K562 (cell line): ENCODE data around the gene SCUBE1. TPM values are rescaled to one million over a fixed set of nuclear protein-coding genes. Genes with fewer than 3 reads are reported as not detected.

Source experiments
- ATAC-seq: fragments of 200-7000 bp; cut with Tn5 transposase; 3 replicates; pipeline ENCODE4 v1.9.1; 2020; ENCODE audit warnings: moderate library complexity
- BruUV-seq: library from RNA; stranded (reverse); fragments of 400-500 nt; replicated peaks from 2 replicates; lab custom pipeline; 2021; lab: Mats Ljungman, UMichigan
- CTCF ChIA-PET: fragments of 300-600 bp; formaldehyde crosslinking; extraction: SDS; loops from one replicate; lab custom pipeline; 2021; ENCODE audit warnings: low intra/inter-chr PET ratio; lab: Yijun Ruan, JAX
- POLR2A ChIA-PET: fragments of 300-600, 350-650 bp; sonication (Branson Sonifier 250); formaldehyde crosslinking; extraction: SDS; loops from one replicate; lab custom pipeline; 2021; ENCODE audit warnings: antibody characterized with exemption, inconsistent platforms; lab: Yijun Ruan, JAX
- DNase-seq, 4 experiments: peaks; one replicate each; pipeline versions ENCODE4 v3.0.0 to v3.0.0-alpha.2; 2011 to 2018; ENCODE audit warnings: low spot score in 3 of 4, mixed read lengths in 3 of 4; ENCODE audit errors: extremely low read depth in 1 of 4
- FAIRE-seq: peaks from 2 replicates; lab custom pipeline; 2011; peaks lifted over from hg19 to GRCh38; lab: Jason Lieb, UNC
- H2AFZ ChIP-seq: 2 replicates; pipeline ENCODE4 v1.6.0; 2011; ENCODE audit warnings: low read depth, low read length, control low read depth, inconsistent platforms
- H3K27ac ChIP-seq: fragments of 200-600 bp; 3 replicates; pipeline ENCODE4 v1.8.0; 2011; ENCODE audit warnings: low read depth, mild to moderate bottlenecking, control low read depth, inconsistent platforms, low read length, moderate library complexity, mixed read lengths; ENCODE audit errors: extremely low read depth
- H3K27me3 ChIP-seq, 2 experiments: fragments of 300-600 bp in 1 of 2; 2 replicates in 1 of 2; 3 replicates in 1 of 2; pipeline versions ENCODE4 v1.6.0 to v1.8.0; 2011; ENCODE audit warnings: inconsistent platforms in 2 of 2, low read length in 2 of 2, mild to moderate bottlenecking in 1 of 2, mixed read lengths in 1 of 2, moderate library complexity in 1 of 2; ENCODE audit not compliant: control insufficient read depth in 2 of 2, insufficient read depth in 2 of 2
- H3K36me3 ChIP-seq: fragments of 300-600 bp; 3 replicates; pipeline ENCODE4 v1.8.0; 2011; ENCODE audit warnings: mild to moderate bottlenecking, low read length, inconsistent platforms; ENCODE audit not compliant: control insufficient read depth, insufficient read depth
- H3K4me1 ChIP-seq, 2 experiments: fragments of 200-600 bp in 1 of 2; replicated peaks in 1 of 2; 2 replicates in 1 of 2; 3 replicates in 1 of 2; pipeline versions ENCODE4 v1.5.1 to v1.8.0; 2011; ENCODE audit warnings: inconsistent platforms in 2 of 2, low read length in 2 of 2, mild to moderate bottlenecking in 1 of 2, mixed read lengths in 1 of 2, moderate library complexity in 1 of 2; ENCODE audit not compliant: control insufficient read depth in 2 of 2, insufficient read depth in 2 of 2
- H3K4me2 ChIP-seq: 2 replicates; pipeline ENCODE4 v1.6.1; 2011; ENCODE audit warnings: low read length, control low read depth, inconsistent platforms, mixed read lengths; ENCODE audit not compliant: insufficient read depth
- H3K4me3 ChIP-seq: fragments of 200-600 bp; sonication (generic), shearing (Covaris generic); 2 replicates; pipeline ENCODE4 v1.5.1; 2016; ENCODE audit warnings: control low read depth, inconsistent platforms
- H3K79me2 ChIP-seq: fragments of 200-600 bp; 3 replicates; pipeline ENCODE4 v1.8.0; 2011; ENCODE audit warnings: low read length, inconsistent platforms; ENCODE audit not compliant: control insufficient read depth, insufficient read depth
- H3K9ac ChIP-seq, 2 experiments: 2 replicates each; pipeline versions ENCODE4 v1.6.0 to v1.6.1; 2011; ENCODE audit warnings: low read depth in 2 of 2, low read length in 2 of 2, control low read depth in 1 of 2, inconsistent platforms in 1 of 2, mild to moderate bottlenecking in 1 of 2, mixed read lengths in 1 of 2; ENCODE audit not compliant: insufficient read depth in 1 of 2
- H3K9me1 ChIP-seq: one replicate; pipeline ENCODE4 v1.6.0; 2011; ENCODE audit warnings: inconsistent platforms, mild to moderate bottlenecking, low read length, moderate library complexity; ENCODE audit not compliant: control insufficient read depth, insufficient read depth
- H3K9me3 ChIP-seq: replicated peaks from 2 replicates; pipeline ENCODE4 v1.5.1; 2011; ENCODE audit warnings: low read depth, low read length, inconsistent platforms; ENCODE audit not compliant: control insufficient read depth, insufficient read depth
- H4K20me1 ChIP-seq: replicated peaks from 2 replicates; pipeline ENCODE4 v1.6.1; 2011; ENCODE audit warnings: low read length, inconsistent platforms, mixed read lengths; ENCODE audit not compliant: control insufficient read depth, insufficient read depth
- CEBPB ChIP-seq: fragments of 450-650 bp; IDR thresholded peaks from 2 replicates; pipeline ENCODE4 v1.6.1; 2016; ENCODE audit warnings: missing genetic modification characterization, missing compliant biosample characterization
- SMARCC2 ChIP-seq: fragments of 450-650 bp; IDR thresholded peaks from 2 replicates; pipeline ENCODE4 v1.6.1; 2017; ENCODE audit warnings: antibody characterized with exemption, moderate library complexity, mild to moderate bottlenecking, low read depth
- ZNF609 ChIP-seq: sonication (generic); formaldehyde crosslinking; IDR thresholded peaks from 2 replicates; pipeline ENCODE4 v1.8.1; 2023; ENCODE audit warnings: missing genetic modification reagents, mild to moderate bottlenecking, borderline replicate concordance
- WGBS: fragments of 100-300 bp; shearing (Covaris generic); methylation state at CpG from one replicate; pipeline ENCODE4 v1.1.6; 2016; ENCODE audit warnings: low coverage, mixed read lengths; ENCODE audit not compliant: insufficient coverage; ENCODE audit errors: missing lambda C conversion rate; 5-methylcytosine and 5-hydroxymethylcytosine counted together
- in situ Hi-C: fragments of 300-500 bp; cut with MboI; formaldehyde crosslinking; loops from 4 replicates; pipeline ENCODE4 v1.15.0; 2018; ENCODE audit warnings: inconsistent platforms, mixed read lengths
- intact Hi-C: fragments of 100-400 bp; cut with micrococcal nuclease; formaldehyde crosslinking; loops from 2 replicates; pipeline ENCODE4 v1.14.2; 2022
- polyA plus RNA-seq, 8 experiments: library from polyadenylated mRNA; depleted of rRNA in 4 of 8; stranded (reverse) in 5 of 8; unstranded in 3 of 8; fragments of >200 nt; fragmentation: Nextera tagmentation in 2 of 8; fragmentation: Illumina TruSeq in 1 of 8; extraction: Ambion mirVana in 2 of 8; extraction: Trizol in 1 of 8; gene quantifications; 2 replicates each; pipeline versions ENCODE4 v1.2.1 to v1.2.3, GENCODE V29; 2011 to 2014; ENCODE audit warnings: inconsistent platforms in 1 of 8, missing spikeins in 1 of 8
- total RNA-seq, 7 experiments: library from RNA; depleted of rRNA in 6 of 7; stranded (reverse); fragments of >200 nt in 6 of 7; fragmentation: Illumina TruSeq in 2 of 7; extraction: Trizol in 2 of 7; gene quantifications; 2 replicates each; pipeline versions ENCODE4 v1.2.1 to v1.2.3, GENCODE V29; 2011 to 2021; ENCODE audit warnings: low replicate concordance in 1 of 7

The SCUBE1 gene
- total and polyA plus RNA-seq, 9 of the 15 experiments (the other 6 are each of a cell fraction or from before 2014, with no cell fraction given), result 0.03 to 0.47 (median 0.29) TPM; not detected in 6

- POLR2A ChIA-PET, result interaction anchor here (0.6 to 1.3 kb wide), 3 partner anchors 41 to 96 kb away, joined by 3 to 4 read pairs (median 4); no protein-coding TSS in a partner anchor
- no peaks in the 10 kb centered on the region; the same call in 1 of the 2 replicates for H4K20me1 ChIP-seq
- in situ Hi-C loops, result no loop called here
- FAIRE-seq (no peak), ATAC-seq (no peak), DNase-seq (peak in 1 of 4 experiments; percentile 15)
- no peaks in the 10 kb centered on the region for H3K9me1 ChIP-seq
- H3K4me3 ChIP-seq, result no peak overlapping the region
- BruUV-seq, result no TSS peak
- no peak overlapping the region for H3K27ac ChIP-seq
- H3K4me2 ChIP-seq, result no peak overlapping the region
- no peaks in the 10 kb centered on the region for H3K36me3 ChIP-seq
- peaks cover 9 to 21% of the 10 kb centered on the region in 2 experiments; a peak in 4 of 5 replicates for H3K4me1 ChIP-seq
- H3K79me2 ChIP-seq, result no peaks in the 10 kb centered on the region
- CTCF ChIA-PET, result no interaction called here
- WGBS, result no CpG with 5 or more reads among the region's 99 CpGs
- H2AFZ ChIP-seq, result no peak overlapping the region
- no peak overlapping the region for H3K9ac ChIP-seq
- intact Hi-C loops, result no loop called here
- peaks cover 0 to 15% of the 10 kb centered on the region in 2 experiments; a peak in 2 of 5 replicates for H3K27me3 ChIP-seq
- TF ChIP-seq SMARCC2 (no peak), CEBPB (tag) (no peak), ZNF609 (no peak)
- no peaks in the 10 kb centered on the region for H3K9me3 ChIP-seq
Observed at GRCh38 chr22:43342347-43343261, 568 bp downstream of the SCUBE1 start.
